Globus pallidus (tissue), 1 donor: Measurements from ENCODE around the gene SKA1.
"Not testable (repeated sequence)": the region's sequence is repeated elsewhere in the genome, so short reads cannot be mapped to it uniquely, and the experiment has no call there.

Experiments
- DNase-seq: peaks from one replicate; pipeline ENCODE4 v3.0.0-alpha.2; 2015; ENCODE audit warnings: low spot score

Gene SKA1

GRCh38 chr18:50395093-50395492 lies 20.2 kb downstream of the SKA1 start:
- no peak for DNase-seq

- DNase-seq: no peak
Measured at GRCh38 chr18:50396005-50396660, 21.3 kb downstream of the SKA1 start.

- DNase-seq: no peak
Measured at GRCh38 chr18:50397023-50397422, 22.2 kb downstream of the SKA1 start.

DNA sequence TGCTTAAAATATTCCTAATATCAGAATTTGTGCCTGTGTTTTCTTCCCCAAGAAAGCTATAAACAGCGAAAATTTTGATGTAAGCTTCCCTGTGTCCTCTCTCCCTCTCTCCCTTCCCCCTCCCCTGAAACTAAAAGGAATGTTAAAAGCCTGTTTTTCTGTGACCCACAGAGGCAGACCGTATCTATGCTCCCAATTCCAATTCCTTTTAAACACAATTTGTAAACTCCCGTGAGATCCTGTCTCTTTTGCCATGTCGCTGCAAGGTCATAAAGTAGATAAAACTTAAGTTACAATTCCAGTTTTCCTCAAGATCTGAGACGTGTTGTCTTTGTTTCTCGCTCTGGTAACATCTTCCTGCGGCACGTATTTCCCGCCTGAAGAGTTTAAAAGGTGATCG lies 23.3 kb downstream of the SKA1 start:
- no peak for DNase-seq

GRCh38 chr18:50398947-50399346 lies 24.1 kb downstream of the SKA1 start:
- DNase-seq: no peak

- DNase-seq: no peak
Measured at GRCh38 chr18:50399582-50399981, 24.7 kb downstream of the SKA1 start.

DNA sequence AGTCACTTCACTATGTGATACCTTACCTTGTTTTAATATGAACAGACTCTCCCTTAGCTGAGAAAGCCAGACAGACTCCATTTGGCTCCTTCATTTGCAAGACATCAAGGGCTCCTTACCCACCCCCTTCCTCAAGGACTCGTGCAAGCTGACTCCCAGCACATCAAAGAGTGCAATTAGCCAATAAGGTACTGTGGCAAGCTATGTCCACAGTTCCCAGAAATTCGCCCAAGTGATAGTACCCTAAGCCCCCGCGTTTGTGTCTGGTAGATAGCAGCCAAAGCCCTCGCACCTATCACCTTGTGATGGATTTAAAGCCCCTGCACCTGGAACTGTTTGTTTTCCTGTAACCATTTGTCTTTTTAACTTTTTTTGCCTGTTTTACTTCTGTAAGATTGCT lies 25.6 kb downstream of the SKA1 start:
- DNase-seq: not testable (repeated sequence)

GRCh38 chr18:50401295-50401694 lies 26.4 kb downstream of the SKA1 start:
- no peak for DNase-seq

DNA sequence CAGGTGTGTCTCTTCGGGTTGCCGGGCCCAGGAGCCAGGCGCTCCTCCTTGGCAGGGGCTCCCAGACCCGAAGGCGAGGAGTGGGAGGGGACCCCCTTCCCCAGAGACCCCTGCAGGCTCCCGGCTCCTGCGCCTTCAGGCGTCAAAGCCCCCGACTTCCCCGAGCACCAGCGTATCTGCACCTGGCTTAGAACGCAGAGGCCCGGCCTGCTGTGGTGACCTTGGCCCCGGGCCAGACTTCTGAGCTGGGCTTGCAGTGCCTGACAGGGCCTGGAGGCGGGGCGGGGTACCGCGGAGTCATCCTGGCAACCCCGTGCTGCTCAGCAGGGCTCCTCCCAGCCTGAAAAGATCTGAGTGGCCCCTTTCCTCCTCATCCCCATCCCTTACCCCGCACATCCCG lies 27.0 kb downstream of the SKA1 start:
- no peak for DNase-seq

GRCh38 chr18:50404752-50405581 lies 30.1 kb downstream of the SKA1 start:
- DNase-seq: not testable (repeated sequence)

GRCh38 chr18:50405582-50406271 lies 30.9 kb downstream of the SKA1 start:
- no peak for DNase-seq

DNA sequence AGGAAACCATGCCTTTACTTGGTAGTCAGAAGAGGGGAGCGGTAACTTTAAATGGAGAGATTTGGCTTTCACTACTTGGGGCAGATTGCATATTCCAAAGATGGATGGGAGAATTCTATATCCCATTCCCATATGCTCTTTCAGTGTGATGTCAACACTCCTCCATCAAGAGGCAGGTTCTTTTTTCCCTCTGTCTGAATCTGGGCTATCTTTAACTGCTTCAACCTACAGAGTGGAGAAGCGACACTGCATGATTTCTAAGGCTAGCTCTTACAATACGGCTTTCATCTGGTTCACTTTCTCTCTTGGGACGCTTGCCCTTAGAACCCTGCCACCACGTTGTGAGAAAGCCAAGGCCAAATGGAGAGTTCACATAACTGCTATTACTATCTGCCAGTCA lies 34.4 kb downstream of the SKA1 start:
- no peak for DNase-seq

DNA sequence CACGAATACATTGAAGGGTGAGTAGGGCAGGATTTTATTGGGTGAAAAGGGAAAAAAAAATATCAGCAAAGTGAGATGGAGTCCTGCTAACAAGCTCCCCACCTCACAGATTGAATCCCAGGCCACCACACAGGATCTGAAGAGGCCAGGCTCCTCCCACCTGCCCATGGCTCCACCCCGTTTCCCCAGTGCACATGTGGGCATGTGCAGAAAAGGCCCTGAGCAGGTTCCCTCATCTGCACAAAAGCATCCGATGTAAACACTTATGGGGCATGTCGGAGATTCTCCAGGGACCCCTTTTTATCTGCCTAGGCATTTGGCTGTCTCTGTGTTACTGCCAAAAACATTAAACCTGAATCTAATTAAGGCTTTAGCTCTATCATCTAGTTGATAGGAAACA lies 35.2 kb downstream of the SKA1 start:
- no peak for DNase-seq

- DNase-seq: no peak
Measured at GRCh38 chr18:50410894-50411293, 36.0 kb downstream of the SKA1 start.

- DNase-seq: not testable (repeated sequence)
Measured at GRCh38 chr18:50416832-50417231, 42.0 kb downstream of the SKA1 start.

GRCh38 chr18:50417705-50418104 lies 42.9 kb downstream of the SKA1 start:
- not testable (repeated sequence) for DNase-seq

DNA sequence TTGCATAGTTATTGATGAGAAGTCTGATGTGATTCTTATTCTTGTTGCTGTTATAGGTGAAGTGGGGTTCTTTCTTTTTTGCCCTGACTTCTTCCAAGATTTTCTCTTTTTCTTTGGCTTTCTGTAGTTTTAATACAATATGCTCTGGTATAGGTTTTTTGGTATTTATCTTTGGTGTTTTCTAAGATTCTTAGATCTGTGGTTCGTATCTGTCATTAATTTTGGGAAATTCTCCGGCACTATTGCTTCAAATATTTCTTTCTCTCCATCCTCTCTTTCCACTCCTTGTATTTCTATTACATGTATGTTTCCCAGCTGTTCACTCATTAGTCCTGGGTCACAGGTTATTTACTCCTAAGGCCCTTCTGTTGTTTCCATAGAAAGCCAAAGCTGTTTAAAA lies 43.8 kb downstream of the SKA1 start:
- DNase-seq: no peak

DNA sequence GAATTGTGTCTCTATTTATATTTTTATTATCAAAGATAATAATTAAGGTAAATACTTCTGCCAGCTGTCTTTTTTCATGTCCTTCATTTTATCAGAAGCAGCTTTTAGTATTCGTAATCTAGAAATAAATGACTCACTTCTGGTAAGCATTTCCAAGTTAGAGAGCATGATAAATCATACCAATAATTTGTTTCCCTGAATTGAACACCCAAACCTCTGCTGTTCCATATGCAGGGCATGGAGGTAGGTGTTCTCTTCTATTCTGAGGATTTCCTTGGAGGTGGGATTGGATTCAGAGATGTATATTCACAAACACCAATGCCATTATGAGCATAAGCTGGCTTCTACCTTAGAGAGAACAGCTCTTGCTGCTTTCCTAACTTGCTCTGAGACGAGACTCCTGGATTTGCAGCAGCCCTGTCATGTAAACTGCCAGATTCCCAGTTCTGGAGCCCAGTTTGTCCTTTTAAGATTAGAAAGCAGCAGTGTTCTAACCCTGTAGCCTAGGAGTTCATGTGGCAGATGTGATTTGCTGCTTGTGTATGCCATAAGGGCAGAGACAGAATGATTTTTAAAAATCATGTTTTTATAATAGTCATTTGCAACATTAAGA lies 47.5 kb downstream of the SKA1 start:
- no peak for DNase-seq

GRCh38 chr18:50424877-50425690 lies 50.2 kb downstream of the SKA1 start:
- DNase-seq: no peak

- no peak for DNase-seq
Measured at GRCh38 chr18:50427896-50428295, 53.0 kb downstream of the SKA1 start.

DNA sequence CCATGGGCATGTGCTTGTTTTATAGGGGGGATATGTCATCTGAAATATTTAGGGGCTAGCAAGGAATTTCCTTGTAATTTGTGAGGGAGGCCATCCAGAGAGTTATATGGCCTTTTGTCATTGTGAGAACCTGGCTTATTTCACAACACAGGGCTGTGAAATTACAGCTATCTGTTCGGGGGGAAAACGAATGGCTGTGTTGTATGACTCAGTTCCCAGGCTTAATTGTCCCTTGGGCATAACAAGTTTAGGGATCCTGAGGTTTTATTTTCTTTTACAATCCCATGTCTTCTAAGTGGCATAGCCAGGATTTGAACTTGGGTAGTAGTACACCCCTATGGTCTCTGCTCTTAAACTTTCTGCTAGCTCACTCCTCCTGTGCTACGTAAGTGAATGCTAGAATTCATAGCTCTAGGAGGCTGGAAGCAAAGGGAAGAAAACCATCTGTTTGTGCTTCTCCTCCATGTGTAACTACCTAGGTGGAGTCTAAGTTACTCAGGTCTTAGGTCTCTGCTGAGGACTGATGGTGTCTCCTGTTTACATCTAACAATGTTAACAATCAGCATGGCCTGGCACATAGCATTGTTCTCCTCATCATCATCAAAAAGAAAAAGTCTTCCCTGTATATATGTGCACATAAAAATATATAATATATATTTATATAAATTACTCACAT lies 53.8 kb downstream of the SKA1 start:
- no peak for DNase-seq
